Fibroblast of lung (primary cell): ENCODE results near the gene TSHZ1. TPM values are rescaled to one million over a fixed set of nuclear protein-coding genes. Genes with fewer than 3 reads are reported as not detected.
A peak's percentile ranks its signal among the peaks of the same experiment; 100 is the strongest.

Experiments
- DNase-seq, 2 donors: peaks; one replicate each; pipeline versions ENCODE4 v3.0.0 to v3.0.0-alpha.2; 2010; ENCODE audit warnings: low read depth in 2 of 2
- H2AFZ ChIP-seq: 2 replicates; pipeline ENCODE4 v1.5.1; 2012; ENCODE audit warnings: low read length, control low read depth, inconsistent platforms
- H3K27ac ChIP-seq: 2 replicates; pipeline ENCODE4 v1.5.1; 2011; ENCODE audit warnings: low read length, control low read depth; ENCODE audit not compliant: insufficient read depth
- H3K27me3 ChIP-seq: 2 replicates; pipeline ENCODE4 v1.5.1; 2011; ENCODE audit warnings: mild to moderate bottlenecking, low read length; ENCODE audit not compliant: control insufficient read depth, insufficient read depth
- H3K36me3 ChIP-seq: 2 replicates; pipeline ENCODE4 v1.5.1; 2011; ENCODE audit warnings: low read length; ENCODE audit not compliant: control insufficient read depth, insufficient read depth
- H3K4me1 ChIP-seq: 2 replicates; pipeline ENCODE4 v1.5.1; 2011; ENCODE audit warnings: low read length; ENCODE audit not compliant: control insufficient read depth, insufficient read depth; ENCODE audit errors: extremely low read depth
- H3K4me2 ChIP-seq: 2 replicates; pipeline ENCODE4 v1.5.1; 2011; ENCODE audit warnings: low read length, control low read depth; ENCODE audit not compliant: insufficient read depth; ENCODE audit errors: extremely low read depth
- H3K4me3 ChIP-seq, 4 experiments: fragments of 200-600 bp in 1 of 4; sonication (generic) in 1 of 4; replicated peaks in 1 of 4; 2 replicates each; pipeline ENCODE4 v1.5.1; 2011 to 2016; ENCODE audit warnings: low read length in 4 of 4, low read depth in 3 of 4, mild to moderate bottlenecking in 3 of 4, control low read depth in 2 of 4, inconsistent platforms in 1 of 4, mixed read lengths in 1 of 4; ENCODE audit not compliant: insufficient read depth in 1 of 4; ENCODE audit errors: control extremely low read depth in 1 of 4
- H3K79me2 ChIP-seq: 2 replicates; pipeline ENCODE4 v1.5.1; 2012; ENCODE audit warnings: mild to moderate bottlenecking, low read length, inconsistent platforms; ENCODE audit not compliant: control insufficient read depth, insufficient read depth
- H3K9ac ChIP-seq: 2 replicates; pipeline ENCODE4 v1.5.1; 2011; ENCODE audit warnings: mild to moderate bottlenecking, low read length, control low read depth; ENCODE audit not compliant: insufficient read depth
- H3K9me3 ChIP-seq: 2 replicates; pipeline ENCODE4 v1.5.1; 2012; ENCODE audit warnings: low read depth, low read length; ENCODE audit not compliant: control insufficient read depth, insufficient read depth
- H4K20me1 ChIP-seq: 2 replicates; pipeline ENCODE4 v1.5.1; 2011; ENCODE audit warnings: low read length; ENCODE audit not compliant: control insufficient read depth, insufficient read depth; ENCODE audit errors: extremely low read depth
- EZH2 ChIP-seq: IDR thresholded peaks from 2 replicates; pipeline ENCODE4 v1.5.1; 2012; ENCODE audit warnings: low read length, control low read depth, mild to moderate bottlenecking; ENCODE audit errors: missing control alignments
- polyA plus RNA-seq, 2 donors: library from polyadenylated mRNA; depleted of rRNA in 1 of 2; stranded (reverse) in 1 of 2; unstranded in 1 of 2; fragments of >200 nt; gene quantifications; 2 replicates each; pipeline ENCODE4 v1.2.1, GENCODE V29; 2011 to 2012; ENCODE audit warnings: missing spikeins in 1 of 2
- total RNA-seq: library from RNA; depleted of rRNA; stranded (reverse); fragments of >200 nt; gene quantifications from 2 replicates; pipeline ENCODE4 v1.2.1, GENCODE V29; 2014
- TF ChIP-seq, protein P1 (sequence below), 2 donors: IDR thresholded peaks in 1 of 2; conservative IDR thresholded peaks in 1 of 2; 1 replicate in 1 of 2; 2 replicates in 1 of 2; pipeline ENCODE4 v1.5.1; 2011 to 2012; ENCODE audit warnings: low read length in 2 of 2, control low read depth in 1 of 2, inconsistent platforms in 1 of 2, low read depth in 1 of 2, mild to moderate bottlenecking in 1 of 2

Gene TSHZ1
- total and polyA plus RNA-seq, 2 donors (not counting 1 experiment from before 2014, with no cell fraction given), result 4.3 TPM

DNA sequence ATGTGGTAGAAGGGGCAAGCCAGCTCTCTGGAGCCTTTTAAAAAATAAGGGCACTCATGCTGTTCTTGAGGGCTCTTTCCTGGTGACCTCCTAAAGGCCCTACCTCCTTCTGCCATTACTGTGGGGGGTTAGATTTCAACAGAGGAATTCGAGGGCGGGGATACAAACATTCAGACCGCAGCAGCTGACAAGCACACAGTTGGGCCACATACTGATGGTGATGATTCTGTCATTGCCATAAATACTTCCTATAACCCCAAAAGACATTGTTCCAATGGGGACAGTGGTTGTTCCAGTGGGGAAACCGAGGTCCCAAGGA is 67.0 kb downstream of the TSHZ1 start:
- H3K9me3 ChIP-seq, result no peaks in the 10 kb centered on the region
- DNase-seq, result no peak
- H4K20me1 ChIP-seq, result no peaks in the 10 kb centered on the region
- no peak overlapping the region for H2AFZ ChIP-seq
- H3K36me3 ChIP-seq, result no peaks in the 10 kb centered on the region
- H3K9ac ChIP-seq, result no peak overlapping the region
- H3K4me1 ChIP-seq, result no peaks in the 10 kb centered on the region
- H3K79me2 ChIP-seq, result no peaks in the 10 kb centered on the region
- H3K4me2 ChIP-seq, result no peak overlapping the region
- TF ChIP-seq EZH2, result no peak
- TF ChIP-seq, protein P1, sequence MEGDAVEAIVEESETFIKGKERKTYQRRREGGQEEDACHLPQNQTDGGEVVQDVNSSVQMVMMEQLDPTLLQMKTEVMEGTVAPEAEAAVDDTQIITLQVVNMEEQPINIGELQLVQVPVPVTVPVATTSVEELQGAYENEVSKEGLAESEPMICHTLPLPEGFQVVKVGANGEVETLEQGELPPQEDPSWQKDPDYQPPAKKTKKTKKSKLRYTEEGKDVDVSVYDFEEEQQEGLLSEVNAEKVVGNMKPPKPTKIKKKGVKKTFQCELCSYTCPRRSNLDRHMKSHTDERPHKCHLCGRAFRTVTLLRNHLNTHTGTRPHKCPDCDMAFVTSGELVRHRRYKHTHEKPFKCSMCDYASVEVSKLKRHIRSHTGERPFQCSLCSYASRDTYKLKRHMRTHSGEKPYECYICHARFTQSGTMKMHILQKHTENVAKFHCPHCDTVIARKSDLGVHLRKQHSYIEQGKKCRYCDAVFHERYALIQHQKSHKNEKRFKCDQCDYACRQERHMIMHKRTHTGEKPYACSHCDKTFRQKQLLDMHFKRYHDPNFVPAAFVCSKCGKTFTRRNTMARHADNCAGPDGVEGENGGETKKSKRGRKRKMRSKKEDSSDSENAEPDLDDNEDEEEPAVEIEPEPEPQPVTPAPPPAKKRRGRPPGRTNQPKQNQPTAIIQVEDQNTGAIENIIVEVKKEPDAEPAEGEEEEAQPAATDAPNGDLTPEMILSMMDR (conservative IDR thresholded peaks at IDR 0.05 in 1 of 2, IDR thresholded peaks at IDR 0.05 in 1 of 2; ENCODE audit: low read depth in 1 of 2, low read length in 2 of 2), result no peak
- no peak overlapping the region for H3K27ac ChIP-seq
- H3K27me3 ChIP-seq, result no peaks in the 10 kb centered on the region
- no peak overlapping the region for H3K4me3 ChIP-seq

DNA sequence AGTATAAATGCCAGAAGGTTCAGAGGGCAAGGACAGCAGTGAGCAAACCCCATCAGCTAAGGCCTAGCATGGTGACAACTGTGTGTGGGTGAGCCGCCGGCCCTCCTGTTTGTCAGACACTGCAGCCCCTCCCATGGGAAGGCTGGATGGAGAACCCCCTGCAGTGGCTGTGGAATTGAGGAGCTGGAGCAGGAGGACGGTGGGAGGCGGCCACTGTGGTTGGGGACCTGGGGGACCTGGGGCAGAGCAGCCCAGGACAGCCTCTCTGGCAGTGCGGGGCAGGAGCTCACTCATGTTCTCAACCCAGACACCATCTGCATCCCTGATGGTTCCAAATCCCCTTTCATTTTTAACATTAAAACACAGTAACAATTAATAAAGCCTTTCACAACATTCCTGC is 68.8 kb downstream of the TSHZ1 start:
- no peak for DNase-seq
- no peaks in the 10 kb centered on the region for H3K4me1 ChIP-seq

DNA sequence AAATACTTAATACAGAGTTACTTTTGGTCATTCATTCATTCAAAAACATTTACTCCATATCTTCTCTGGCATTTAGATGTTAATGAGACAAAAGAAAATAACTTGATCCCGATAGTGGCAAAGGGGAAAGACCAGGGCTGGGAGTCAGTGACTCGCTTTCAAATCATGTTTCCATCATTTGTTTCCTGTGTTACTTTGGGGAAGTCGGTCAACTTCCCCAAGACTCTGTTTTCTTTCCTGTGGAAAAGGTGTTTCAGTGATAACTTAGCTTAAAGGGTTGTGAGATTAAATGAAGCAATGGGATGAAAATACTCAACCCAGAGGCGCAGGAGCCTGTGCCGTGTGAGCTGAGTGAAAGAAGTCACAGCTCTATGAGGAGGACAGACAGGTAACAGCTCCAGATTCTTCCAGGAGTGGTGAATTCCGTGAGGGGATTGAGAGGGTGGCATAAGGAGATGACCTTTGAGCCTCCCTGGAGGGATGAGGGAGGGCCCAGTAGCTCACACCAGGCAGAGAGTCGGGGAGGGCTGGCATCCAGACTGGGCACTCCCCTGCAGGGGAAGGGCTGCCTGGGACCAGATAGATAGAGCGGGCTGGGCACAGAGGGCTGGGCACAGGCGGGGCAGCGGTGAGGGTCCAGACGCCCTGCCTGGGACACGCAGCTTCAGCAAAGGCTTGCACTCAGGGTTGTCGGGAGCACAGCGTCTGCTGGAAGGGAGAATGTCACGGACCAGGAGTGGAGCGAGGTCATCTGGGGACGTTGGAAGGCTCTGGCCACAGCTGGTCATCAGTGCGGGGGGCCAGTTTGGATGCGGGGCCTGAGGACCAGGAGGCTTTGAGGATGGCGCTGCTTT is 70.1 kb downstream of the TSHZ1 start:
- H3K4me3 ChIP-seq, result no peak overlapping the region
- H3K79me2 ChIP-seq, result no peaks in the 10 kb centered on the region
- no peak overlapping the region for H3K27ac ChIP-seq
- no peaks in the 10 kb centered on the region for H3K4me1 ChIP-seq
- H4K20me1 ChIP-seq, result no peaks in the 10 kb centered on the region
- H3K9ac ChIP-seq, result no peak overlapping the region
- no peak for TF ChIP-seq EZH2
- TF ChIP-seq, protein P1 (conservative IDR thresholded peaks at IDR 0.05 in 1 of 2, IDR thresholded peaks at IDR 0.05 in 1 of 2; ENCODE audit: low read depth in 1 of 2, low read length in 2 of 2), result no peak
- H3K36me3 ChIP-seq, result no peaks in the 10 kb centered on the region
- no peak overlapping the region for H3K4me2 ChIP-seq
- H2AFZ ChIP-seq, result no peak overlapping the region
- no peaks in the 10 kb centered on the region for H3K27me3 ChIP-seq
- H3K9me3 ChIP-seq, result no peaks in the 10 kb centered on the region
- DNase-seq, result peak in 1 of 2 donors; percentile 14

More for the DNA sequence above, 68.8 kb downstream of the TSHZ1 start:
- H3K9me3 ChIP-seq, result no peaks in the 10 kb centered on the region
- no peaks in the 10 kb centered on the region for H3K36me3 ChIP-seq
- H2AFZ ChIP-seq, result no peak overlapping the region
- no peak overlapping the region for H3K4me3 ChIP-seq
- H3K27me3 ChIP-seq, result no peaks in the 10 kb centered on the region
- no peak overlapping the region for H3K27ac ChIP-seq
- no peaks in the 10 kb centered on the region for H3K79me2 ChIP-seq
- H3K4me2 ChIP-seq, result no peak overlapping the region
- TF ChIP-seq, protein P1 (conservative IDR thresholded peaks at IDR 0.05 in 1 of 2, IDR thresholded peaks at IDR 0.05 in 1 of 2; ENCODE audit: low read depth in 1 of 2, low read length in 2 of 2), result no peak
- no peak for TF ChIP-seq EZH2
- H4K20me1 ChIP-seq, result no peaks in the 10 kb centered on the region
- no peak overlapping the region for H3K9ac ChIP-seq
